Adipose tissue (tissue), 3 donors: Measurements from ENCODE around the gene STAT5A. TPM values are rescaled to one million over a fixed set of nuclear protein-coding genes. Genes with fewer than 3 reads are reported as not detected.
"Not testable (repeated sequence)": the region's sequence is repeated elsewhere in the genome, so short reads cannot be mapped to it uniquely, and the experiment has no call there.

Experiments used
- H3K27ac ChIP-seq: one replicate; pipeline ENCODE4 v1.5.1; 2013; ENCODE audit warnings: low read depth, low read length
- WGBS, 3 donors: extraction: QIAGEN DNeasy Blood & Tissue Kit; methylation state at CpG; one replicate each; pipeline ENCODE4 v1.1.7; 2013; 5-methylcytosine and 5-hydroxymethylcytosine counted together
- polyA plus RNA-seq, 3 donors: library from polyadenylated mRNA; stranded (reverse); fragments of 200-250 nt; gene quantifications; one replicate each; pipeline ENCODE4 v1.2.3, GENCODE V29; 2013
- donor health status: healthy with polysubstance abuse.
- donor health status: Bipolar disorder and iron deficiency.
- donor health status: healthy.

STAT5A gene
- polyA plus RNA-seq, 3 donors: 22.7 to 151 (median 57.1) TPM

- no peak overlapping the region for H3K27ac ChIP-seq
- WGBS, 3 donors: 71 to 83% (median 77%) methylated on average over 14 of the region's 14 CpGs
Measured at GRCh38 chr17:42313773-42314566, 25.7 kb downstream of the STAT5A start.

- WGBS, 3 donors: 69 to 87% (median 72%) methylated on average over 10 of the region's 10 CpGs
- no peak overlapping the region for H3K27ac ChIP-seq
Measured at GRCh38 chr17:42315402-42316156, 27.3 kb downstream of the STAT5A start.

DNA sequence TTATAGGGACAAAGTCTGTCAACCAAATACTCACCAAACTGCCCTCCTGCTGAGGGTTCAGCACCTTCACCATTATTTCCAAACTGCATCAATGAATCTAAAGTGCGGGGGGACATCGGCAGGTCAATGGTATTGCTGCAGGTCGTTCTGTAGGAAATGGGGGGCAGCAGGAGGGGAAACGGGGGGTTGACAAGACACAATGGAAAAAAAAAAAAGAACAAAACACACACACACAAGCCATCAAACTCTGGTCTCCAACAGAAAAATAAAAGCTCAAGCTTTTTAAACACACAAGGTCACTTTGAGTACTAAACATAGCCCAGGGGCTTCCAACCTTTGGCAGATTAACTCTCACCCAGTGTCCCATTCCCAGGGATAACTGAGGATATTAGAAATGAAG lies 28.5 kb downstream of the STAT5A start:
- WGBS, 3 donors: 79 to 87% (median 80%) methylated on average over 4 of the region's 4 CpGs

GRCh38 chr17:42317266-42317845 lies 29.1 kb downstream of the STAT5A start:
- 32 to 78% (median 59%) methylated on average over 5 of the region's 5 CpGs for WGBS, 3 donors
- H3K27ac ChIP-seq: no peak overlapping the region

More for the DNA sequence above, 28.5 kb downstream of the STAT5A start:
- H3K27ac ChIP-seq: no peak overlapping the region

GRCh38 chr17:42317967-42318366 lies 29.7 kb downstream of the STAT5A start:
- H3K27ac ChIP-seq: not testable (repeated sequence)
- WGBS, 3 donors: 92 to 97% (median 96%) methylated on average over 6 of the region's 6 CpGs

DNA sequence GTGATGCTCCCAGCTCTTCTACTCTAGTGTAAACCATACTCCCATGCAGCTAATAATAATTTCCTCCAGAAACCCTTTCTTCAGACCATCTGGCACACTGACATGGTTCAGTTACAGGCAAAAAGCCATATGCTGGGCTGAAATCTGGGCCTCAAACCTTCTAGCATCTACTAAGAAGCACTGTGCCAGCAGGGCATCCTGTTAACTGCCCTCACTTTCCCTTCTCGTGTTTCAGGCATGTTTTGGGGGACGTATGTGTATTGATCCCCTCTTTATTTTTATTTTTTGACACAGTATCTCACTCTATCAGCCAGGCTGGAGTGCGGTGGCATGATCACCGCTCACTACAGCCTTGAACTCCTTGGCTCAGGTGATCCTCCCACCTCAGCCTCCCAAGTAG lies 33.3 kb downstream of the STAT5A start:
- H3K27ac ChIP-seq: no peak overlapping the region
- 83 to 89% (median 87%) methylated on average over 4 of the region's 4 CpGs for WGBS, 3 donors

GRCh38 chr17:42322382-42323267 lies 34.3 kb downstream of the STAT5A start:
- WGBS, 3 donors: 38 to 42% (median 41%) methylated on average over 10 of the region's 10 CpGs
- H3K27ac ChIP-seq: no peak overlapping the region

- 72 to 82% (median 80%) methylated on average over 5 of the region's 5 CpGs for WGBS, 3 donors
- no peak overlapping the region for H3K27ac ChIP-seq
Measured at GRCh38 chr17:42323268-42323773, 35.0 kb downstream of the STAT5A start.

DNA sequence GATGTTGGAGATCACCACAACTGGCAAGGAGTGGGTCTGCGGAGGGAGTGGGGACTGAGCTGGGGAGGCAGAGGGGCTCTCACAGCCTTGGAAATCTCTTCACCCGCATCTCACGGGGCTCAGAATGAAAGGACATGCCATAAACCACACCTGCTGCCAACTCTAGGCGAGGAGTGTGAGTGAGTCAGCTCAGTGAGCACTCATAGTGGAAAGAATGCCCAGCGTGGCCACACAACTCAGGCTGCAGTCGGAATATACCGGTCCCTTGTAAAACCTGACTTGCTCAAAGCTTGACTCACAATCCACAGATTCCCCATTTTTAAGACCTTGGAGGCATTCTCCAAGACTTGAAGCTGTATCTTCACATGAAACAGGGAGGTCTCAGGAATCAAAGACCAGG lies 36.7 kb downstream of the STAT5A start:
- 79 to 93% (median 84%) methylated on average over 7 of the region's 7 CpGs for WGBS, 3 donors
- H3K27ac ChIP-seq: no peak overlapping the region

- 49 to 65% (median 52%) methylated on average over 11 of the region's 11 CpGs for WGBS, 3 donors
- H3K27ac ChIP-seq: no peak overlapping the region
Measured at GRCh38 chr17:42329025-42329976, 41.0 kb downstream of the STAT5A start.

DNA sequence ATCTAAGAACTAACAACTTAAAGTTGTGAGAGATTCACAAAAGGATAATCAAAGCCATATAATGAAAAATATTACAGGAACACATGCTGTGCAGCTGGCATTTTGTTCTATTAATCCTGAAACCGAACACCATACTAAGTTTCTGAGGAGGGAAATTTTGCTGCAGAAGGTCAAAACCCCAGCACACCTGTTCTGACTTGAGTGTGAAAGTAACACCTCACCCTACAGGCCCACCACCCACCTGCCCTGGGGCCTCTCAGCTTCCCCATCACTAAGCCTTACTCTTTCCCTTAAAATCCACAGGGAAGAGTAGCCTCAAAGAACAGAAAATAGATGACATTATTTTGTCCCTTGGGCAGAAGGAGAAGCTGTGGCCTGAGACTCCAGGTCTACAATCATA lies 44.8 kb downstream of the STAT5A start:
- H3K27ac ChIP-seq: no peak overlapping the region
- WGBS, 3 donors: 75 to 89% (median 83%) methylated on average over 1 of the region's 1 CpG

GRCh38 chr17:42334677-42335076 lies 46.4 kb downstream of the STAT5A start:
- WGBS, 3 donors: 84 to 89% (median 85%) methylated on average over 3 of the region's 3 CpGs
- no peak overlapping the region for H3K27ac ChIP-seq

DNA sequence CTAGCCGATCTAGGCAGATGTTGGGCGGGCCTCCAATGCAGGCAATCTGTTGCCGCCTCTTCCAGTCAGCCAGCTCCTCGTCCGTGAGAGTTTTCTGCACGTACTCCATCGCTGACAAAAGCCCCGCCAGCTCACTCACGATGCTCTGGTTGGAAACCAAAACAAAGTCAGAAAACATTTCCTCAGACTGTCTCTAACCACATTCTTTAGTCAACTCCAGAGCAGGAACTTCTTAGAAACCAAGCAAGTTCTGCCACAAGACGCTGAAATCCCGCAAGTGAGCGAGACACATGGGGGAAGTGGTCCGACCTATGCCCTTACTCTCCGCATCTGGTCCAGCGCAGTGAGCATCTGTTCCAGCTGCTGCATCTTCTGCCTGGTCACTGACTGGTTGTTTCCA lies 49.1 kb downstream of the STAT5A start:
- H3K27ac ChIP-seq: no peak overlapping the region
- WGBS, 3 donors: 61 to 81% (median 75%) methylated on average over 15 of the region's 15 CpGs

GRCh38 chr17:42338427-42338985 lies 50.2 kb downstream of the STAT5A start:
- 89 to 96% (median 92%) methylated on average over 4 of the region's 4 CpGs for WGBS, 3 donors
- no peak overlapping the region for H3K27ac ChIP-seq

DNA sequence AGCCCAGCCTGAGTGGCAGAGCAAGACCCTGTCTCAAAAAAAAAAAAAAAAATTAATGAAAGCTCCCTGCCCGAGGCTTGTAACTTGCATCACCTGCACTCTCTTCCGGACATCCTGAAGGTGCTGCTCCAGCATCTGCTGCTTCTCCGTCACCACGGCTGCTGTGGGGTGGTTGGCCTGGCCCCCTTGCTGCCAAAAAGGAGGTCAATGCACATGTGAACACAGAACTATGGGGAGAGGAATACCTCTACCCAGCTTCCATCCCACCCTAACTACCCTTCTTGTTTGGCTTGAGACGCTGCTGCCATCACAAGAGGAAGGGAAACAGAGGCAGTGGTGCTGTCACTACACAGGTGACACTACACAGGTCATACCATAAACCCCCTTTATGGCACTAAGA lies 50.9 kb downstream of the STAT5A start:
- no peak overlapping the region for H3K27ac ChIP-seq
- 86 to 93% (median 92%) methylated on average over 5 of the region's 5 CpGs for WGBS, 3 donors

GRCh38 chr17:42340691-42341127 lies 52.4 kb downstream of the STAT5A start:
- no peak overlapping the region for H3K27ac ChIP-seq

- 87 to 95% (median 89%) methylated on average over 4 of the region's 4 CpGs for WGBS, 3 donors
- H3K27ac ChIP-seq: no peak overlapping the region
Measured at GRCh38 chr17:42341568-42341967, 53.3 kb downstream of the STAT5A start.
